Stimulated activated naive CD4-positive, alpha-beta T cell (primary cell): ENCODE results near the gene TBC1D3I.
"Not testable (repeated sequence)": the region's sequence is repeated elsewhere in the genome, so short reads cannot be mapped to it uniquely, and the experiment has no call there.

ENCODE experiments used
- DNase-seq, 6 experiments: peaks; one replicate each; lab custom pipeline; 2025; lab: John Stamatoyannopoulos, UW

TBC1D3I gene

GRCh38 chr17:36206486-36206821 is 57.9 kb downstream of the TBC1D3I start:
- not testable (repeated sequence) for DNase-seq

- no peak for DNase-seq
Observed at GRCh38 chr17:36205637-36206485, 58.5 kb downstream of the TBC1D3I start.

- no peak for DNase-seq
Observed at GRCh38 chr17:36204724-36205500, 59.5 kb downstream of the TBC1D3I start.
